GM19455 (cell line): ENCODE results near the gene COL4A3.
A peak's percentile ranks its signal among the peaks of the same experiment; 100 is the strongest.
"Not testable (repeated sequence)": the region's sequence is repeated elsewhere in the genome, so short reads cannot be mapped to it uniquely, and the experiment has no call there.

ENCODE experiments used
- ATAC-seq: cut with Tn5 transposase; IDR thresholded peaks from one replicate; pipeline ENCODE4 v1.9.1; 2021; ENCODE audit not compliant: unreplicated experiment

COL4A3 gene

GRCh38 chr2:227205701-227206100, 41.3 kb downstream of the COL4A3 start:
- ATAC-seq = no peak

GRCh38 chr2:227206406-227206805, 42.0 kb downstream of the COL4A3 start:
- ATAC-seq = no peak

GRCh38 chr2:227207573-227207972, 43.1 kb downstream of the COL4A3 start:
- ATAC-seq = no peak

- ATAC-seq = no peak
Measured at GRCh38 chr2:227214622-227215041, 50.2 kb downstream of the COL4A3 start.

GRCh38 chr2:227219312-227220105, 55.1 kb downstream of the COL4A3 start:
- ATAC-seq = no peak

- no peak for ATAC-seq
Measured at GRCh38 chr2:227221120-227221519, 56.7 kb downstream of the COL4A3 start.

GRCh38 chr2:227222292-227222691, 57.9 kb downstream of the COL4A3 start:
- no peak for ATAC-seq

GRCh38 chr2:227225641-227226040, 61.2 kb downstream of the COL4A3 start:
- ATAC-seq = not testable (repeated sequence)

- no peak for ATAC-seq
Measured at GRCh38 chr2:227228061-227228667, 63.7 kb downstream of the COL4A3 start.

GRCh38 chr2:227230151-227230550, 65.7 kb downstream of the COL4A3 start:
- ATAC-seq = no peak

- ATAC-seq = no peak
Measured at GRCh38 chr2:227234429-227234828, 70.0 kb downstream of the COL4A3 start.

GRCh38 chr2:227237786-227238185, 73.4 kb downstream of the COL4A3 start:
- ATAC-seq = no peak

GRCh38 chr2:227238238-227239237, 74.1 kb downstream of the COL4A3 start:
- ATAC-seq = peak; percentile 66

GRCh38 chr2:227241005-227241404, 76.6 kb downstream of the COL4A3 start:
- ATAC-seq = no peak

GRCh38 chr2:227248876-227249275, 84.5 kb downstream of the COL4A3 start:
- no peak for ATAC-seq

- no peak for ATAC-seq
Measured at GRCh38 chr2:227252831-227253230, 88.4 kb downstream of the COL4A3 start.

- no peak for ATAC-seq
Measured at GRCh38 chr2:227256605-227257004, 92.2 kb downstream of the COL4A3 start.

- no peak for ATAC-seq
Measured at GRCh38 chr2:227257820-227258219, 93.4 kb downstream of the COL4A3 start.

GRCh38 chr2:227260041-227260440, 95.6 kb downstream of the COL4A3 start:
- no peak for ATAC-seq

- ATAC-seq = no peak
Measured at GRCh38 chr2:227267410-227268115, 103.1 kb downstream of the COL4A3 start.

- ATAC-seq = no peak
Measured at GRCh38 chr2:227280895-227281294, 116.5 kb downstream of the COL4A3 start.
